GM19324 (cell line): ENCODE measurements around the gene DOCK2.

Source experiments
- ATAC-seq: cut with Tn5 transposase; IDR thresholded peaks from one replicate; pipeline ENCODE4 v1.9.1; 2021; ENCODE audit warnings: mild to moderate bottlenecking, moderate library complexity; ENCODE audit not compliant: unreplicated experiment, low FRiP score

Gene DOCK2

DNA sequence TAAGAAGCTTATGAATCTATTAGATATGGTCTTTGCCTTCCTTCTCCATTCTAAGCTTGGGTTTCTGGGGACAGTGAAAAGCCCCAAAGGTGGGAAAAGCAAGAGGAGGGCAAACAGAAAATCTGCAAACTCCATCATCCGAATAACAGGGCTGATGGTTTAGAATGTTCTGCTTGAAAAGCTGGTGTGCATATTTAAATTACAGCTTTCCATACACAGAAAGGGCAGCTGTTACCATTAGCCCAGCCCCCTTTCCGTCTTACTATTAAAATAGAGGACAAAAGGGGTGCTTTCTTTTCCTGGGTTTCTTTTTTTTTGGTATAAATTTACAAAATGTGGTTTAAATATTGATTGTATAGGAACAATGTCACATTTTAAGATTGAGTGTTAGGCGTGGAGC lies 321.2 kb downstream of the DOCK2 start:
- no peak for ATAC-seq

DNA sequence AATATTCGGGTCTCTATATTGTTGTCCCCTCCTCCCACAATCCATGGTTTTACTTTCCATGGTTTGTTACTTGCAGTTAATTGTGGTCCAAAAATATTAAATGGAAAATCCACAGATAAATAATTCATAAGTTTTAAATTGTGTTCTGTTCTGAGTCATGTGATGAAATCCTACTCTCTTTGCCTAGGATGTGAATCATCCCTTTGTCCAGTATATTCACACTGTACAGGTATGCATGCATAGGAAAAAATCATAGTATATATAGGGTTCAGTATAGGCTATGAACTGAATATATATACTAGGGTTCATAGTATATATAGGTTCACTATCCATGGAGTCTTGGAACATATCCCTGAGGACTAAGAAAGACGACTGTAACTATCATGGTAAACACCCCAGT lies 323.6 kb downstream of the DOCK2 start:
- no peak for ATAC-seq

DNA sequence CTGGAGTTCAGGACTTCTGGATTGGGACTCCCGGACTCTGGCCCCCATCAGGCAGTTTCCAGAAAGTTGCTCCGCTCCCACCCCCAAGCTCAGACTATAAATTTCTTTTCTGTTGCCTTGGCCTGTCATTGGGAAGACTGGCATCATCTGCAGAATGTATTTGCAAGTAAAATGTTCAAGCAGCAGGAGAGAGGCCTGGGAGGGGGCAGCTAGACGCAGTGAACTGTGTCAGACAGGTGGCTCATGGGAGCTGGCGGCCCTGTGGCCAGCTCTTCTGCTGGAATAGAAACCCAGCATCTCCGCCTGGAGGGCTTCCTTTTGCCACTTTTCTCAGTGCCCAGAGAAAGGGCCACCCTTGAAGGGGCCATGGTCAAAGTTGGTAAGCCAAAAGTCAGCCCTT lies 327.2 kb downstream of the DOCK2 start:
- ATAC-seq, result no peak

DNA sequence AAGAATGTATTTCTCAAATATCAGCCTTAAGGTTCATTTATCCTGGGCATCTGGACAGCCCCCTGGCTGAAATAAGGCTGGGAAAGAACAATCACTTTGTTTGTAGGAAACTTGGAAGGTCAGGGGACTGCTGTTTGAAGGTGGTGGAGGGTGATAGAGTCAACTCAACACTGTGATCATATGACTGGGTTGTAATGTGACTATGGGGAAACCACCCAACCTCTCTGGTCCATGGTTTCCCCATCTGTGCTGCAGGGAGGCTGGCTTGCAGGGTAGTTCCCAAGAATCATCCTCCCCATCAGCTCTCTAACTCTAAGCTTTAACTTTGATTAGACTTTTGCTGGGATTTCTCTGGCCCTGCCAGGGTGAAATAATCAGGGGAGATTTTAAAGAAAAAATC lies 333.3 kb downstream of the DOCK2 start:
- ATAC-seq, result no peak

DNA sequence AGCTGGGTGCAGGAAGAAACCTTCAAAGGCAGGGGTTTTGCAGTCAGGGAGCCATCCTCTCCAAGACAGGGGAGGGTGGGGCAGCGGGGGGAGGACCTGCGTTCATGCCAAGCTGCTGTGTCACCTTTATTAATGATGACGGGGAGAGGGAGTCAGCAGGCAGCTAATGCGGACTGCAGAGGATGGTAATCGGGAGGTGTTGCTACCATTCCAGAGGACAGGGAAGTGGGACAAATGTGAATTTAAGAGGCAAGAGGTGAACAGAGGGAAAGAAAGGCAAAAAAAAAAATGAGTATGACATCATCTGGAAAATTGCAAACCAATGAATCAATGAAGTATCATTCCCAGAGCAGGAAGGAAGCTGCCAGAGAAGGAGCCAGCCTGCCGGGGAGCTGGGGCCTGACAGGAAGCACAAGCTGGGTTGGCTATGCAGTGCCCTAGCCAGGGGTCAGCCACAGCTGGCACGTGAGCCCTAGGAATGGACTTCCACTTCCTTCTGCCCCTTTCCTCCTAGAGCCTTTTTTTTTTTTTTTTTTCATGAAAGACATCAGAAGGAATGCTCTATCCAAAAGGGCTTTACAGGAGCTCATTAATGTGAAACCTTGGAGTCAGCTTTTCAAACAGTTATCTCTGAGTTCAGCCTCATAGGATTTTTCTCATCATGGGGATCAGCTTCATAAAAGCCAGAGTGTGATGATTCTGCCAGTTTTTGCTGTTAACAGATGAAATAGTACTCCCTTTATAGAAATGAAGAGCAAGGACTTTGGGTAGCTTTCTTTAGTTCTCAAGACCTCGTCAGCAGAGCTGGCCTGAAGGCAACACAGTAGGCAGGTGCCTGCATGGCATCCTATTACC lies 334.1 kb downstream of the DOCK2 start:
- ATAC-seq, result no peak

- ATAC-seq, result no peak
Observed at GRCh38 chr5:169971780-169972179, 334.7 kb downstream of the DOCK2 start.

DNA sequence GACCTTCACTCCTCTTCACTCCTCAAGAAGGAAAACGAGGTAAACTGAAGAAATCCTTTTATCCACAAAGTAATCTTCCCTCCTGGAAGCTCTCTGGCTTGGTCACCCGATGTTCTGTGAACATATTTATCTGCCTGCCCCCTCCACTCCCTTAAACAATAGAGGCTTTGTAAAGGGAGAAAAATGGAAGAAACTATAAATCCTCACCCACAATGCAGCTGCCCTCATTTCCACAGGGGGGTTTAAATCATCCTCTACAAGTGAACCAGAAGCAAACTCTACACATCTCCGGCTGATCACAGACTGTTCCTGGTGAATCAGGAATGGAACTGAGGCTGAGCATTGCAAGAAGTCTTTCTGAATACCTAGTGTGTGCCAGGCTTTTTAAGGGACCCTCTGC lies 336.0 kb downstream of the DOCK2 start:
- ATAC-seq, result no peak

- ATAC-seq, result no peak
Observed at GRCh38 chr5:169974121-169974770, 337.2 kb downstream of the DOCK2 start.

DNA sequence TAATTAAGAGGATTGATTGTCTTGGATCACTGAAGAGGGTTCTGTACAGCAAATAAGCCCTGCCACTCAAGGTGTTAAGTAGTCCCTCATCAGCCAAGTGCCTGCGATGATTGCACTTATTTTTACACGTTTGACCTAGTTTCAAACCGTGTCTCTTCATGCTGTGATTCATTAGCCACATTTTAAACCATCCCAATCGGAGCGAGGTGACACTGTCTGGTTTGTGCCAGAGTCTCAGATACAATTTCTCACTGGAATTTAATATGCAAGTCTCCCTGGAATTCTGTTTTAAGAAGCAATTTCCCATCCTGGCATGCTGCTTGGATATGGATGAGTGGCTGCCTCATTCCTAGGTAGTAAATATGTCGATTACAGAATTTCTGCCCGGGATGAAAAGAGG lies 341.6 kb downstream of the DOCK2 start:
- no peak for ATAC-seq

DNA sequence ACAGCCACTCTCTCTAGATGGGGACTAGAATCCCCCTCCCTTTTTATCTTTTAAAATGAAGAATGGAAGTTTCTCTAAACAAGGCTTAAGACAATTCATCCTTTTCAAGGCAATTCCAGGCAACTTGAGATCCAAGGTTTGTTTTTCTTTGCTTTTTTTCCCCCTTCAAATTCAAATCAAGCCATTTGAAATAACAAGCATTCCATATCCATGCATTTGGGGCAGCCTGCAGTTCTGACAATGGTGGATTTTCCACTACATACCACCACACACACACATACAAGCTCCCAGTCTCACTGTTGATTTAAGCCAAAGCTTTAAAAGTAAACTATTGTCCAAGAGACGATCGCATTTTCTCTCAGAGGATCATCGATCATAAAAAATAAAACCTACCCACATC lies 342.8 kb downstream of the DOCK2 start:
- no peak for ATAC-seq

DNA sequence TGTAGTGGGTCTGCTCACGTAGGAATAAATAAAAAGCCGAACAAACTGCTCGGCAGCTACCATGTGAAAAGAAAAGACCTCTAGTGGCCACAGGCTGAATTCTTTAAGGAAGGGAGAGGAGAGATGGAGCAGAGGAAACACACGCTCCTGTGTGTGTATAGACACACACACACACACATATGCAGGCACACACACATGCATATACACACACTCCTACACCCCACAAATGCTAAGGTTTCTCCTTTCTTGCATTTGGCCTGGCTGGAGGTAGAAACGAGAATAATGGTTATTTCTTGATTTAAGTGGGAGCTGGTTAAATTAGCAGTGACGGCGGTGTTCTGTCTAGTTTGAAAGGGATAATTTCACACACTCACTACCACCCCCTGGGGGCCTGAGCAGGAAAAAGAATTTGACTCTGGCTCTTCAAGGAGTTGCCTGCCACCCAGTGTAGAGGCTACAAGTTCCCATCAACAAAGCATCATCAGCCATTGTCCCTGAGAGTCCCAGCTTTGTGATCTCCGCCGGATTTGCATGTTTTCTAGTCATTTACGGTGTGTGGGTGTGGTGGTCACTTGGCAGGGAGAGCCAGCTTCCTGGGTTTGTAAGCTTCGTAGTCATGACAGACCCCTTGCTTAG lies 343.5 kb downstream of the DOCK2 start, which contains the start of gene INSYN2B:
Gene INSYN2B (minus strand): TSS at position 78 of the 636 bp plus-strand sequence. CDS start 96,597 bp downstream, outside the sequence.
- ATAC-seq, result no peak

GRCh38 chr5:169988206-169988605 lies 351.1 kb downstream of the DOCK2 start:
- no peak for ATAC-seq

DNA sequence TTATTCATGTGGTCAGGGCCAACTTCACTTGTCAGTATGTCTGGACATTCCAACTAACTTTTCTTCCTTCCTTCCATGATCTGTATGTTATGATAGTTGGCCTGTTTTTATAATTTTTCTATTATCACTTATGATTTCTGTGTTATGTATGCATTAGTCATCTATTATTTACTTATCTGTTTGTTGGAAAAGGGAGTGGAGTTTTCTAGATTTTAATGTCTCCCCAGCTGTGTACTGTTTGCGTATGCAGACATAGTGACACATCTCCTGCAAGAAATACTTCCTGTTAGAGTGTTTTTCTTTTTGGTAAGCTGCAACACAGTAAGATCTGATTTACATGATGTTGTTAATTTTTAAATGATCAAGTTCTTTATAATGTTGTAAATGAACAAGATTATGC lies 351.9 kb downstream of the DOCK2 start:
- no peak for ATAC-seq

- no peak for ATAC-seq
Observed at GRCh38 chr5:169989365-169989764, 352.3 kb downstream of the DOCK2 start.

DNA sequence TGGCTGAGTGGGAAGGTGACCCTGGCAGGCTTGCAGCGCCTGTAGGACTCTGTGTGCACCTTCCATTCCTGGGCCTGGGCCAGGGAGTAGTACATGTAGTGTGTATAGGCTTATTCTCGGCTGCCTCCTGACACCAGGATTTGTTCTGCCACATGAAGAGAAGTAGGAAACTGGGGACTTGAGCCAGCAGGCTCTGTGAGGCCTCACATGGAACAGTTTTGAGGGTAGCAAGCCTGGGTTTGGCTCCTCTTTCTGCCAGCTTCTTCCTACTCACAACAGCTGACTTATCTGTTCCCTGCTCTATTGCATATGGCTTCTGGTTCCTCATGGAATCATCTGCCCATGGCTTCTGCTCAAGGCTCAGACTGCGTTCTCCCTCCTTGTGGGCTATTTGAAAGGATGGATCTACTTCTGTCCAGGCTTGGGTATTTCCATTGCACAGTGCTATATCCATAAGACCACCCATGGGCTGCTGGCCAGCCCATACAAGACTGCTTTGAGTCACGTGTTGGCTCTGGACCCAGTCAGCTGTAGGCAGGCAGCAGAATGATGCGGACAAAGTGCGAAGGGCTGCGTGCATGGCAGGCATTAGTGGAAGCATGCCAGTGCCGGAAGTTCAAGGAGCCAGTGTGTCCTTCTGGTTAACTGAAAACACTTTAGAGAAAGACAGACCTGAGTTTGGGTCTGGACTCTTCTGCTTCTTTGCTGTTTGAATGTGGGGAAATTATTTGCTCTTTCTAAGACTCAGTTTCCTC lies 354.2 kb downstream of the DOCK2 start:
- ATAC-seq, result no peak

- no peak for ATAC-seq
Observed at GRCh38 chr5:169992789-169993484, 355.9 kb downstream of the DOCK2 start.

DNA sequence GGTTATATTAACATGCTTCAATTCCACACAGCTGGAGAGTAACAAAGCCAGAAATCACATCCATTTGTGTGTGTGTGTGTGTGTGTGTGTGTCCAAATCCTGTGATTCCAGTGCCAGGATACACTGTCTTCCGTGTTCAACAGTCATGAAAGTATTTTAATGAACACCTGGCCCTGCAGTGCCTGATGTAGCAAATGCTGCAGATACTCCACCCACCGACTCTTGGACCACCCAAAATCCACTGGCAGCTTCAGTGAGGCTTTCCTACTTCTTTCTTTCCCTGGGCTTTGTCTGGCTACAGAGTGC lies 356.4 kb downstream of the DOCK2 start:
- ATAC-seq, result no peak

DNA sequence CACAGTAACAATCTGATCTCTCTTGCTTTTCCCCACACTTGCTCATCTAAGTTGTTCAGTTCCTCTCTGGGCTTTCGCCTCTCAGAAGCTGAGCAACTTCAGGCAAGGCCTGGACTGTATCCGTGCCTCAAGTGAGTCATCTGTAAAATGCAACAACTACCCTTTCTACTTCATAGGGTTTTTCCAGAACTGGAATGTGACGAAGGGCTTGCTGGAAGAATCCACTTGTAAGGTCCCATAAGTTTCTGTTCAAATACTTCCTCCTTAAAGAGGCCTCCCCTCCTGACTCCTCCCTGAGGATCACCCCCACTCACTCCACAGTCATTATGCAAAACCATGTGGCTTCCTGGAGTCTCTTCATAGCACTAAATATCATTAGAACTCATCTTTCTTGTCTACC lies 360.7 kb downstream of the DOCK2 start:
- ATAC-seq, result no peak

DNA sequence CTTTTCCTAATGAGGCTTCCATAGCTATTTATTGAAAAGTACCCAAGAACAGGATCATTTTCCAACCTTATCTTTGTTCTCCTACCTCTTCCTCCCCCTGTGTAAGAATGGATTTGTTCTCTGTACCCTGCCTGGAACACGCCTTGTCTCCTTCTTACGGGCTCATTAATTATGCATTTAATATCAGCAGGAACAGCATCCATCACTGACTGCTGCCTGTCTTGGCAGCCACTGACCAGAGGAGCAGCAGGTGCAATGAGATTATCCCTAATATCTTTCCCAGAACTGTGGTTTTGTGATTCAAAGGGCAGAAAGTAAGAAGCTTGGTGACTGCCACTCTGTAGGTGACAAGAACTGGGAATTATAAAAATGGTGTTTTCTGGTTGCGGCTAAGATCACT lies 362.5 kb downstream of the DOCK2 start:
- no peak for ATAC-seq

- ATAC-seq, result no peak
Observed at GRCh38 chr5:170000155-170000554, 363.1 kb downstream of the DOCK2 start.
